ENCODE data around the gene USP17L11. TPM values are rescaled to one million over a fixed set of nuclear protein-coding genes. Genes with fewer than 3 reads are reported as not detected.
"Not testable (repeated sequence)": the region's sequence is repeated elsewhere in the genome, so short reads cannot be mapped to it uniquely, and the experiment has no call there.

Gene USP17L11
- total RNA-seq, 2 experiments from 2014 or later: not detected

- H3K4me1 Mint-ChIP-seq; H3K36me3 Mint-ChIP-seq; H3K9me3 Mint-ChIP-seq; ATAC-seq (ENCODE audit: low read depth); H3K27ac Mint-ChIP-seq; DNase-seq; H3K27me3 Mint-ChIP-seq; H3K4me3 Mint-ChIP-seq; POLR2A ChIA-PET: not testable (repeated sequence)
Observed at GRCh38 chr4:9257824-9258223, 42.6 kb downstream of the USP17L11 start, which contains the start of gene USP17L20. TSS of gene USP17L20 (plus strand) at chr4:9258124. CDS start at chr4:9258124, 0 bp downstream.

GRCh38 chr4:9262572-9262971 lies 47.4 kb downstream of the USP17L11 start, which contains the start of gene USP17L21:
TSS of gene USP17L21 (plus strand) at chr4:9262872. CDS start at chr4:9262872, 0 bp downstream.
- DNase-seq; H3K4me3 Mint-ChIP-seq; H3K27me3 Mint-ChIP-seq; H3K9me3 Mint-ChIP-seq; ATAC-seq (ENCODE audit: low read depth); H3K36me3 Mint-ChIP-seq; H3K27ac Mint-ChIP-seq; POLR2A ChIA-PET; H3K4me1 Mint-ChIP-seq: not testable (repeated sequence)

Other genes with a start within 250 kb of the USP17L11 start
- gene FAM90A26, start 45.0 kb upstream of the USP17L11 start, total RNA-seq: not detected
- not detected for gene USP17L10, start 4.7 kb upstream of the USP17L11 start, total RNA-seq
- not detected for gene USP17L12, start 4.7 kb downstream of the USP17L11 start, total RNA-seq
- not detected for gene USP17L13, start 9.5 kb downstream of the USP17L11 start, total RNA-seq
- not detected for gene USP17L15, start 19.0 kb downstream of the USP17L11 start, total RNA-seq
- not detected for gene USP17L17, start 28.5 kb downstream of the USP17L11 start, total RNA-seq
- gene USP17L18, start 33.2 kb downstream of the USP17L11 start, total RNA-seq: not detected
- gene USP17L19, start 38.0 kb downstream of the USP17L11 start, total RNA-seq: not detected
- not detected for gene USP17L20, start 42.7 kb downstream of the USP17L11 start, total RNA-seq
- gene USP17L21, start 47.5 kb downstream of the USP17L11 start, total RNA-seq: not detected
- not detected for gene USP17L22, start 52.2 kb downstream of the USP17L11 start, total RNA-seq
- gene USP17L24, start 109.8 kb downstream of the USP17L11 start, total RNA-seq: not detected
- gene USP17L25, start 114.5 kb downstream of the USP17L11 start, total RNA-seq: not detected
- not detected for gene USP17L26, start 119.3 kb downstream of the USP17L11 start, total RNA-seq
- not detected for gene USP17L5, start 124.0 kb downstream of the USP17L11 start, total RNA-seq
- gene USP17L27, start 128.7 kb downstream of the USP17L11 start, total RNA-seq: not detected
- gene USP17L28, start 133.5 kb downstream of the USP17L11 start, total RNA-seq: not detected
- gene USP17L29, start 138.2 kb downstream of the USP17L11 start, total RNA-seq: not detected
- gene USP17L30, start 147.7 kb downstream of the USP17L11 start, total RNA-seq: not detected
- gene DEFB131A, start 229.0 kb downstream of the USP17L11 start, total RNA-seq: not detected